ENCODE results near the gene CDC123.

The CDC123 gene

GRCh38 chr10:12198156-12198555 lies 2.2 kb downstream of the CDC123 start:
- no peak for DNase-seq (ENCODE audit: low read depth)
- TF ChIP-seq CTCF (IDR thresholded peaks at IDR 0.05; ENCODE audit: control insufficient read depth, insufficient read depth, low read depth, low read length, missing control alignments), result no peak
- no peak overlapping the region for H3K4me3 ChIP-seq (ENCODE audit: control insufficient read depth, low read depth, low read length)

- DNase-seq (ENCODE audit: low read depth), result no peak
- TF ChIP-seq CTCF (IDR thresholded peaks at IDR 0.05; ENCODE audit: control insufficient read depth, insufficient read depth, low read depth, low read length, missing control alignments), result no peak
- no peak overlapping the region for H3K4me3 ChIP-seq (ENCODE audit: control insufficient read depth, low read depth, low read length)
These were observed 4.9 kb downstream of the CDC123 start for GRCh38 chr10:12200850-12201249.

- no peak for DNase-seq (ENCODE audit: low read depth)
- H3K4me3 ChIP-seq (ENCODE audit: control insufficient read depth, low read depth, low read length), result no peak overlapping the region
- TF ChIP-seq CTCF (IDR thresholded peaks at IDR 0.05; ENCODE audit: control insufficient read depth, insufficient read depth, low read depth, low read length, missing control alignments), result no peak
These were observed 5.6 kb downstream of the CDC123 start for GRCh38 chr10:12201543-12201942.

- no peak for TF ChIP-seq CTCF (IDR thresholded peaks at IDR 0.05; ENCODE audit: control insufficient read depth, insufficient read depth, low read depth, low read length, missing control alignments)
- H3K4me3 ChIP-seq (ENCODE audit: control insufficient read depth, low read depth, low read length), result no peak overlapping the region
- DNase-seq (ENCODE audit: low read depth), result no peak
These were observed 6.2 kb downstream of the CDC123 start for GRCh38 chr10:12202226-12202625.

- no peak for TF ChIP-seq CTCF (IDR thresholded peaks at IDR 0.05; ENCODE audit: control insufficient read depth, insufficient read depth, low read depth, low read length, missing control alignments)
- DNase-seq (ENCODE audit: low read depth), result no peak
- H3K4me3 ChIP-seq (ENCODE audit: control insufficient read depth, low read depth, low read length), result no peak overlapping the region
These were observed 9.1 kb downstream of the CDC123 start for GRCh38 chr10:12205082-12205481.

- no peak for DNase-seq (ENCODE audit: low read depth)
- no peak overlapping the region for H3K4me3 ChIP-seq (ENCODE audit: control insufficient read depth, low read depth, low read length)
- TF ChIP-seq CTCF (IDR thresholded peaks at IDR 0.05; ENCODE audit: control insufficient read depth, insufficient read depth, low read depth, low read length, missing control alignments), result no peak
These were observed 11.1 kb downstream of the CDC123 start for GRCh38 chr10:12207114-12207513.

GRCh38 chr10:12208460-12208859 lies 12.5 kb downstream of the CDC123 start:
- no peak for TF ChIP-seq CTCF (IDR thresholded peaks at IDR 0.05; ENCODE audit: control insufficient read depth, insufficient read depth, low read depth, low read length, missing control alignments)
- DNase-seq (ENCODE audit: low read depth), result no peak

More at GRCh38 chr10:12208460-12208859, 12.5 kb downstream of the CDC123 start:
- no peak overlapping the region for H3K4me3 ChIP-seq (ENCODE audit: control insufficient read depth, low read depth, low read length)
